ENCODE data around the gene SLC29A4. TPM values are rescaled to one million over a fixed set of nuclear protein-coding genes. Genes with fewer than 3 reads are reported as not detected.
"Not testable (repeated sequence)": the region's sequence is repeated elsewhere in the genome, so short reads cannot be mapped to it uniquely, and the experiment has no call there.

The SLC29A4 gene, protein sequence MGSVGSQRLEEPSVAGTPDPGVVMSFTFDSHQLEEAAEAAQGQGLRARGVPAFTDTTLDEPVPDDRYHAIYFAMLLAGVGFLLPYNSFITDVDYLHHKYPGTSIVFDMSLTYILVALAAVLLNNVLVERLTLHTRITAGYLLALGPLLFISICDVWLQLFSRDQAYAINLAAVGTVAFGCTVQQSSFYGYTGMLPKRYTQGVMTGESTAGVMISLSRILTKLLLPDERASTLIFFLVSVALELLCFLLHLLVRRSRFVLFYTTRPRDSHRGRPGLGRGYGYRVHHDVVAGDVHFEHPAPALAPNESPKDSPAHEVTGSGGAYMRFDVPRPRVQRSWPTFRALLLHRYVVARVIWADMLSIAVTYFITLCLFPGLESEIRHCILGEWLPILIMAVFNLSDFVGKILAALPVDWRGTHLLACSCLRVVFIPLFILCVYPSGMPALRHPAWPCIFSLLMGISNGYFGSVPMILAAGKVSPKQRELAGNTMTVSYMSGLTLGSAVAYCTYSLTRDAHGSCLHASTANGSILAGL
- under 1 TPM; 0.18 to 0.34 (median 0.24) TPM for total RNA-seq

DNA sequence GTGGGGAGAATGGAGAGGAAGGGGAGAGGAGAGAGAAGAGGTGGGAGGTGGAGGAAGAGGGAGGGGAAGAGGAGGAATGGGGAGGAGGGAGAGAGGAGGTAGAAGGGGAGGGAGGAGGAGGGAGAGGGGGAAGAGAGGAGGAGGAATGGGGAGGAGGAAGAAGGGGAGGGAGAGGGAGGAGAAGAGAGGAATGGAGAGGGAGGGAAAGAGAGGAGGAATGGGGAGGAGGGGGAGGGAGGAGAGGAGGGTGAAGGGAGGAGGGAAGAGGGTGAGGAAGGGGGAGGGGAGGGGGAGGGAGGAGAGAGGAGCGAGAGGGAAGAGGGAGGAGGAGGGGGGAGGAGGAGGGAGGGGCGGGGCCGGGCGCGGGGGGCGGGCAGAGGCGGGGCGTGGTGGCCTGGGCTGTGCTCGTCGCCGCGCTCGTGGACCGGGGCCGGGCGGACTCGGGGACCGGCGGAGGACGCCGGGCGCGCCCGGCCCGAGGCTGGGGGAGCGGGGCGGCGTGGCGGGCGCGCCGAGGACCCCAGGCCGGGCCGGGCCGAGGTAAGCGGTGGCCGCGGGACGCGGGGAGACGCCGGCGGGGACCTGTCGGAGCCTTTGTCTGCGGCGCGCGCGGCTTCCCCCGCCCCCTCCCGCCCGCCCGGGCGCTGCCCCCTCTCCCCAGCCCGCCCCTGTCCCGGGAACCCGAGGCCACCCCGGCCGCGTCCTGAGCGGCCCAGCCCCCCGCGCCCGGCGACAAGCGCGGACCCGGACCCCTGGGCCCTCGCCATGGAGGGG, at the start of gene SLC29A4:
Gene SLC29A4, plus strand, starts transcription at position 401 of the 774 bp plus-strand sequence. CDS start 4,874 bp downstream, outside the sequence.
- no peaks in the 10 kb centered on the region for H3K9me3 Mint-ChIP-seq
- no peaks in the 10 kb centered on the region for H3K36me3 Mint-ChIP-seq (ENCODE audit: insufficient read depth)
- ATAC-seq (peak; percentile 62 to 66), DNase-seq (no peak)
- peaks cover 13% of the 10 kb centered on the region for H3K27me3 Mint-ChIP-seq (ENCODE audit: low read depth)
- no peak within 1 kb of the TSS for H3K4me3 Mint-ChIP-seq
- H3K4me1 Mint-ChIP-seq (ENCODE audit: low read depth): no peaks in the 10 kb centered on the region

DNA sequence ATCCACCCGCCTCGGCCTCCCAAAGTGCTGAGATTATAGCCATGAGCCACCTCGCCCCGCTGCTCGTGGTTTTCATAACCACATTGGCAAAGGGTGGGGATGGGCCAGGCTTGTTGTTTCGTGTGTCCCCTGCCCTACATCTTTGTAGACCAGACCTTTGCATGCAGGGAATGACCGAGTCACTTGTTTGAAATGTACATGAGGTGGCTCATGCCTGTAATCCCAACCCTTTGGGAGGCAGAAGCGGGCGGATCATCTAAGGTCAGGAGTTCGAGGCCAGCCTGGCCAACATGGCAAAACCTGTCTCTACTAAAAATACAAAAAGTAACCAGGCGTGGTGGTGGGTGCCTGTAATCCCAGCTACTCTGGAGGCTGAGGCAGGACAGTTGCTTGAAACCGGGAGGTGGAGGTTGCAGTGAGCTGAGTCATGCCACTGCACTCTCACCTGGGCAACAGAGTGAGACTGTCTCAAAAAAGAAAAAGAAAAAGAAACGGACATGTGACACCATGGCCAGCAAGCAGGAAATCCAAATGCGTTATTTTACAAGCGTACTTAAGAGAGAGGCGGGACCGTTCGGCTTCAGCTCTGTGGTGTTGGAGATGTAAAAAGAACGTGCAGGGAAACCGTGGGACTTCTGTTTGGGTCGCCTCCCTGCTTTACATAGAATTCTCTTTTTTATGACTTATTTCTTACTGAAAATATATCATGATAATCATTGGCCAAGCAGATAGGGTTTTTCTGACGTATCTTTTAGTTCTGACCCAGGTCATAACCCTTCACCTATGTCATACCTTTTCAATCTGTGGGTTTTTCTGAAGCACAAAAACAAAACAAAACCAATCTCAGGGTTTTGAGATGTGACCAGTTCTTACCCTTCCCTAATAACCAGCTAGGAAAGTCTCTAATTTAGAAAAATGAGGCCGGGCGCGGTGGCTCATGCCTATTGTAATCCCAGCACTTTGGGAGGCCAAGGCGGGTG, 47.6 kb upstream of the SLC29A4 start:
- ATAC-seq: no peak
- peaks cover 13% of the 10 kb centered on the region for H3K27me3 Mint-ChIP-seq (ENCODE audit: low read depth)
- H3K9me3 Mint-ChIP-seq: no peaks in the 10 kb centered on the region
- peaks cover 11% of the 10 kb centered on the region for H3K4me1 Mint-ChIP-seq (ENCODE audit: low read depth)
- H3K4me3 Mint-ChIP-seq: no peak overlapping the region
- DNase-seq: no peak
- H3K36me3 Mint-ChIP-seq (ENCODE audit: insufficient read depth): peaks cover 20% of the 10 kb centered on the region

DNA sequence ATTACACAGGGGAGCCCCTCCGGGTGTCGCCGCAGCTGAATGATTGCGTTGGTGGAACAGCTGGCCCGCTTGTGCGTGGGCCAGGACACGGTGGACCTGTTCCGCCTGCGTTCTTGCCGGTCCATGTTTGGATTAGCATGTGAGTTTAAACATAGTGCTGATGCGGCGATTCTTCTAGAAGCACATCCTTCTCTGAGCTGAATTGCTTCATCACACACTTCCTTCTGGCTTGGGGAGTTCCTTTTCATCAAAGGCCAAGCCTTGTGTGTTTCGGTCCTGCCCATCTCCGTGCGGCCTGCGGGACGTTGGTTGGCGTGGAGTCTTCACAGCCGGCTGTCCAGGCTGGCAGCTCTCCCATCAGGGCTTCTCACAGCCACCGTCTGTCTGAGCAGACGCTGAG, 45.5 kb upstream of the SLC29A4 start:
- ATAC-seq: no peak
- Mint-ChIP-seq H3K4me1 (ENCODE audit: low read depth) (peaks cover 12% of the 10 kb centered on the region), H3K27me3 (ENCODE audit: low read depth) (peaks cover 27% of the 10 kb centered on the region), H3K36me3 (ENCODE audit: insufficient read depth) (peaks cover 6% of the 10 kb centered on the region), H3K9me3 (no peaks in the 10 kb centered on the region), H3K4me3 (no peak overlapping the region)
- no peak for DNase-seq

DNA sequence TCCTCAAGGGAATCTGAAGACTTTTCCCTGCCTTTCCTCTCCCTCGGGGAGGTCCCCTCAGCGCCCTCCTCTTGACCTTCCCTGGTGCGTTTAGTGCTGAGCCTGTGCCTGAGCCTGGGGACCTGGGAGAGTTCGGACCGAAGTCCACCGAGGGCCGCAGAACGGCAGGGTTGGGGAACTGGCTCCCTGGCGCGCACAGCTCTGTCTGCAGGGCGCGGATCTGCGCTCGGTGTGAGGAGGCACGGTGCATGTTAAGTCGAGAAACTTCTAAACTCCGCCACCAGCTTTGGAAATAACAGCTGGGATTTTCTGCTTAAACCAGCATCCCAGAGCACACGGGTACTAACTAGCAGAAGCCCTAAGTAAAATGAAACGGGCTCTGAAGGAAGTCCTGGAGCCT, 44.2 kb upstream of the SLC29A4 start:
- DNase-seq (no peak), ATAC-seq (no peak)
- Mint-ChIP-seq H3K4me1 (ENCODE audit: low read depth) (peaks cover 12% of the 10 kb centered on the region), H3K4me3 (no peak overlapping the region), H3K36me3 (ENCODE audit: insufficient read depth) (no peaks in the 10 kb centered on the region), H3K27me3 (ENCODE audit: low read depth) (peaks cover 27% of the 10 kb centered on the region), H3K9me3 (no peaks in the 10 kb centered on the region)

DNA sequence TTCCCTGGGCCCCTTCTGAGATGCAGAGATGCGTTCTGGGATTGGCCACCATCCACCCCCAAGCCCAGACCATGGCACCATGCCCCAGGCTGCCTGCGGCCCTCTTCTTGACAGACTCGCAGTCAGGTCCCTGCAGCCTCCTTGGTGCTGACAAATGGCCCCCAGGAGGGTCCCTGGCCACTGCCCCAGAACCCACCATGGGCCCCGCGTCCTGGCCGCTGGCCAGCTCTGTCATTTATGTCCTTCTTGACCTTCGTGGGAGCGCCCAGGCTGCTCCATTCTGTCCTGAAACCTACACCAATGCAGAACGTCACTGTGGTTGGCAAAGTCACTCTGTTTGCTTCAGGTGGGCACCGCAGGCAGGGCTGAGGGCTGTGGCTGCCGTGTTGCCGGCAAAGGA, 39.5 kb upstream of the SLC29A4 start:
- Mint-ChIP-seq H3K4me1 (ENCODE audit: low read depth) (peaks cover 12% of the 10 kb centered on the region), H3K4me3 (no peak overlapping the region), H3K36me3 (ENCODE audit: insufficient read depth) (no peaks in the 10 kb centered on the region), H3K27me3 (ENCODE audit: low read depth) (peaks cover 20% of the 10 kb centered on the region), H3K9me3 (no peaks in the 10 kb centered on the region)
- DNase-seq: no peak
- no peak for ATAC-seq

DNA sequence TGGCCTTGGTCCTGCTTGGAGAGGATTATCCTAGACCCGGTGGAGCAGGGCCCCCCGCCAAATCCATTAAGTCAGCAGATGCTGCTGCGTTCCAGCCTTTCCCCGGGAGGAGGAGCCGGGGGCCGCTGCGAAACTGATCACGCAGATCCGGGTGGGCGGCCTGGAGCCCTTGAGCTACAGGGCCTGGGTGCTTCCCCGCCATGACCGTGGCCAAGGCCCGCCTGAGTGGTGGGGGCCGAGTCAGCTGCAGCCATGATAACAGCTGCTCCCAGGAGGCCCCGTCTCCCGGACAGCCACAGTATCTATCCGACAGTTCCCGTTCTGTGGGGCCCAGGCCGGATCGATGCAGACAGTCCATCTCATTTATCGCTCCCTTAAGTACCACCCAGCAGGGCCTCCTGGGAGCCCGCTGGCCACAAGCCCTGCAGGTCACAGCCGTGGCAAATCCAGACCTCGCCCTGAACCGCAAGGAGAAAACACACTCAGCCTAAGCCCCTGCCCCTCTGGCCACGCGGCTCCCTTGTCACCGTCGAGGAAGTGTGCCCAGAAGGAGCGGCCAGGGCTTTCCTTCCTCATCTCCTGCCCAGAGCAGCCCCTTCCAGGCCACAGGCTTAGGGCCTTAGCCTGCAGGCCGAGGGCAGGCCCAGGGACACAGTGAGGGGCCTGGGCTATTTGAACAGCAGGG, 34.4 kb upstream of the SLC29A4 start:
- Mint-ChIP-seq H3K4me1 (ENCODE audit: low read depth) (no peaks in the 10 kb centered on the region), H3K27me3 (ENCODE audit: low read depth) (peaks cover 7% of the 10 kb centered on the region), H3K9me3 (no peaks in the 10 kb centered on the region), H3K4me3 (no peak overlapping the region), H3K36me3 (ENCODE audit: insufficient read depth) (no peaks in the 10 kb centered on the region)
- ATAC-seq (no peak), DNase-seq (no peak)

DNA sequence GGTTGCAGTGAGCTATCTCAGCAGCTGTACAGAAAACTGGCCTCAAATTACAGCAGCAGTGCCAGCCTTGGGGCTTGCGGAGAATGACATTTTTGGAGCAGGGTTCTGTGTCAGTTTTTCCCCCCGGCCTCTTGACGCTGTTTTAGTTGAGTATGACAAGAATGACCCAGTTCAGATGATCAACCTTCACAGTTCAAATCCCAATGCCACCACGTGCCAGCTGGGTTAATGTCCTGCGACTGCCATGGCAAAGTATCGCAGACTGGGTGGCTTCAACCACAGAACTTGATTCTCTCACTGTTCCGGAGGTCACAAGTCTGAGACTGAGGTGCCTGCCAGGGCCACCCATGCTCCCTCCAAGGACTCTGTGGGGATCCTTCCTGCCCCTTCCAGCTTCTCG, 32.0 kb upstream of the SLC29A4 start:
- not testable (repeated sequence) for H3K9me3 Mint-ChIP-seq; H3K4me1 Mint-ChIP-seq (ENCODE audit: low read depth); H3K4me3 Mint-ChIP-seq; H3K36me3 Mint-ChIP-seq (ENCODE audit: insufficient read depth); H3K27me3 Mint-ChIP-seq (ENCODE audit: low read depth); DNase-seq; ATAC-seq

DNA sequence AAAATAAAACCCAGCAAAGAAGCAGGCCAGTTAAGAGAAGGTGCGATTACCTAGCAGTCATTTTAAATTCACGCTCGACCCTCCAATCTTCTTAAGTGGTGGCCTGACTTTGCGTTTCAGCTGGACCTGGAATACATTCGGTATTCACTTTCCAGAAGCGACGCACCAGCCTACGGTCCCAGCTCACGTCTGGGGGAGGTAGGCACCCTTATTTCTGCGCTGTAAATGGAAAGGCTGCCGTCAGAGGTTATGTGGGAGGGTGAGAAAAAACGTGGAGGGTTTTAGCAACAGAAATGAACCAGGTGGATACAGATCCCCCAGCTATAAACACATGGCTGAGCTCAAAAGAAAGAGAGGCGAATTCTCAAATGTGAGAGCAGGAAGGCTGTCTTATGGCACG, 29.2 kb upstream of the SLC29A4 start:
- not testable (repeated sequence) for H3K27me3 Mint-ChIP-seq (ENCODE audit: low read depth); H3K36me3 Mint-ChIP-seq (ENCODE audit: insufficient read depth); DNase-seq; H3K4me3 Mint-ChIP-seq; ATAC-seq; H3K4me1 Mint-ChIP-seq (ENCODE audit: low read depth); H3K9me3 Mint-ChIP-seq

DNA sequence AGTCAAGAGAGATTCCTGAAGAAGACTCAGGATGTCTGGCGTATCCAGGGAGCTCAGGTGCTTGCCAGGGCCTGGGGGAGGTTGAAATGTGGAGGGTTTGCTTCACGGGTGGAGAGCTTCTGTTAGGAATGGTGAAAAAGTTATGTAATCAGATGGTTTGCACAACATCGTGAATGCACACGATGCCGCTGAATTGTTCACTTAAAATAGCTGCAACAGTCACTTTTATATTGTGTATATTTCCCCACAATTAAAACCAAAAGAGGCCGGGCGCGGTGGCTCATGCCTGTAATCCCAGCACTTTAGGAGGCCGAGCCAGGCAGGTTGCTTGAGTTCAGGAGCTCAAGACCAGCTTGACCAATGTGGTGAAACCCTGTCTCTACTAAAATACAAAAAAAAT, 28.4 kb upstream of the SLC29A4 start:
- H3K9me3 Mint-ChIP-seq; H3K4me3 Mint-ChIP-seq; DNase-seq; H3K27me3 Mint-ChIP-seq (ENCODE audit: low read depth); H3K36me3 Mint-ChIP-seq (ENCODE audit: insufficient read depth); H3K4me1 Mint-ChIP-seq (ENCODE audit: low read depth); ATAC-seq: not testable (repeated sequence)

DNA sequence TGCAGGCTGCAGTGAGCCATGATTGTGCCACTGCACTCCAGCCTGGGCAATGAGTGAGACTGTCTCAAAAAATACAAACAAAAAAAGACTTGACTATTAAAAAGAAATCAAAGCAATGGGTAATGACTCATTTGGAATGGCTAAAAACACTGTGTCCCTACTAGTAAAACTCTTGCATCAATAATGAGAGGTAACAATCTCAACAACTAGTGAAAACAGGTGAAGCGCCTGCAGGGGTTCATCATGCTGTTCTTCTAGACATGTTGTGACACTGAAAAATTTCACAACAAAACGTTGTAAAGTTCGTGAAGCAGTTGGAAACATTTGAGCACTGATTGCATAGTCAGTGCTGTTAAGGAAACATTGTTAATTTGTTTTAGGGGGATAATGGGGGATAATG, 26.9 kb upstream of the SLC29A4 start:
- Mint-ChIP-seq H3K4me3 (no peak overlapping the region), H3K36me3 (ENCODE audit: insufficient read depth) (no peaks in the 10 kb centered on the region), H3K9me3 (no peaks in the 10 kb centered on the region), H3K4me1 (ENCODE audit: low read depth) (no peaks in the 10 kb centered on the region), H3K27me3 (ENCODE audit: low read depth) (peaks cover 7% of the 10 kb centered on the region)
- ATAC-seq: no peak
- no peak for DNase-seq

DNA sequence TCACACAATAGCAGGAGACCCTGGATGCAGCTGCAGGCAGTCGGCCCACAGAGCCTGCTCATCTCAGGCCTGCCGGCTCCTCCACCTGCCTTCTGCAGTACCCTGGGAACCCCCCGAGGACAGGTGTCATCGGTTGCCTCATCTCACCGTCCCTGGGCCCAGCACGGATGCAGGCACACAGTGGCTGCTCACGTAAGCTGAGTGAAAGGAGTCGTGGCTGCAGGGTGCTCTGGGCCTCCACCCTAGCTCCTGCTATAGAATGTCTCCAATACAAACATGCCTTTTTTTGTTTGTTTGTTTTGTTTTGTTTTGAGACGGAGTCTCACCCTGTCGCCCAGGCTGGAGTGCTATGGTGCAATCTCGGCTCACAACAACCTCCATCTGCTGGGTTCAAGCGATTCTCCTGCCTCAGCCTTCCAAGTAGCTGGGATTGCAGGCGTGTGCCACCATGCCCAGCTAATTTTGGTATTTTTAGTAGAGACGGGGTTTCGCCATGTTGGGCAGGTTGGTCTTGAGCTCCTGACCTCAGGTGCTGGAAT, 22.1 kb upstream of the SLC29A4 start:
- H3K4me1 Mint-ChIP-seq (ENCODE audit: low read depth); H3K4me3 Mint-ChIP-seq; DNase-seq; H3K36me3 Mint-ChIP-seq (ENCODE audit: insufficient read depth); H3K9me3 Mint-ChIP-seq; ATAC-seq; H3K27me3 Mint-ChIP-seq (ENCODE audit: low read depth): not testable (repeated sequence)

DNA sequence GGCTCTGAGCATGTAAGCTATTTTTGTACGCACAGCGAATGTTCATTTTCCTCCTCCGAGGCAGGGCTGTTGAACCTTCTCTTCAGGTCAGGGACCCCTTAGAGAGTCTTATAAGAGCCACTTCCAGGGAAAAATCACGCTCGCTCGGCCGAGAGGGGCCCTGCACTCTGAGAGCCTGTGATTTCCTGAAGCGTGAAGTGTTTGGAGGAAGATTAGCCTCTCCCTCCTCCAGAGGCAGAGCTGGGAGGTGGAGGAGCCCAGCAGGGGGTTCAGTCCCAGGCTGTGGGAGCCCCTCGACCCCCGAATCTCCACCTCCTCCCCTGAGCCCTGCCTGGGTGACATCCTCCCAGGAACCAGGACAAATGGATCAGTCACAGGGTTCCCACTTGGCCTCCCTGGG, 19.7 kb upstream of the SLC29A4 start:
- ATAC-seq; H3K9me3 Mint-ChIP-seq; H3K4me1 Mint-ChIP-seq (ENCODE audit: low read depth); H3K27me3 Mint-ChIP-seq (ENCODE audit: low read depth); DNase-seq; H3K4me3 Mint-ChIP-seq; H3K36me3 Mint-ChIP-seq (ENCODE audit: insufficient read depth): not testable (repeated sequence)

Measured in activated T-cell treated with anti-CD3 and anti-CD28 coated beads, Interleukin-2, amount 50 U/mL, for 4 hours (primary cell).